Peyer's patch (tissue), 4 donors: Measurements from ENCODE around the gene DNAJC17. TPM values are rescaled to one million over a fixed set of nuclear protein-coding genes. Genes with fewer than 3 reads are reported as not detected.
A peak's percentile ranks its signal among the peaks of the same experiment; 100 is the strongest.

Experiments
- DNase-seq, 3 donors: peaks; one replicate each; pipeline ENCODE4 v3.0.0-alpha.2; 2017 to 2019
- H3K27ac ChIP-seq, 4 donors: fragments of 200-600 bp; sonication (generic); one replicate each; pipeline ENCODE4 v1.5.1; 2016 to 2019
- H3K27me3 ChIP-seq, 2 donors: fragments of 200-600 bp; sonication (generic); one replicate each; pipeline ENCODE4 v1.5.1; 2019
- H3K36me3 ChIP-seq, 3 donors: fragments of 200-600 bp; sonication (generic); one replicate each; pipeline ENCODE4 v1.5.1; 2016 to 2019
- H3K4me1 ChIP-seq, 4 donors: fragments of 200-600 bp; sonication (generic); one replicate each; pipeline ENCODE4 v1.5.1; 2016 to 2019
- H3K4me3 ChIP-seq, 4 donors: fragments of 200-600 bp; sonication (generic); 1 replicate in 3 of 4; 2 replicates in 1 of 4; pipeline ENCODE4 v1.5.1; 2016 to 2019; ENCODE audit warnings: mild to moderate bottlenecking in 1 of 4
- H3K9me3 ChIP-seq, 4 donors: fragments of 200-600 bp; sonication (generic); one replicate each; pipeline ENCODE4 v1.5.1; 2016 to 2019; ENCODE audit warnings: mild to moderate bottlenecking in 1 of 4
- CTCF ChIP-seq, 6 experiments: fragments of 450-650 bp in 4 of 6; fragments of 200-600 bp in 2 of 6; sonication (generic) in 1 of 6; IDR thresholded peaks; one replicate each; pipeline ENCODE4 v1.5.1; 2017 to 2019; ENCODE audit warnings: antibody characterized with exemption in 6 of 6, mild to moderate bottlenecking in 3 of 6, moderate library complexity in 1 of 6
- POLR2A ChIP-seq, 2 donors: fragments of 450-650 bp; IDR thresholded peaks; one replicate each; pipeline ENCODE4 v1.5.1; 2017; ENCODE audit warnings: antibody characterized with exemption in 2 of 2, mild to moderate bottlenecking in 2 of 2, moderate library complexity in 2 of 2
- total RNA-seq, 4 donors: library from RNA; depleted of rRNA; stranded (reverse); fragments of >200 nt; gene quantifications; one replicate each; pipeline ENCODE4 v1.1.0, GENCODE V29; 2016

Gene DNAJC17
- total RNA-seq, 4 donors from 2014 or later = 26.9 to 37.1 (median 32.9) TPM

- H3K36me3 ChIP-seq = peaks cover 0 to 15% (median 0%) of the 10 kb centered on the region in 3 donors
- H3K9me3 ChIP-seq = no peaks in the 10 kb centered on the region
- H3K4me1 ChIP-seq = peaks cover 0 to 46% (median 11%) of the 10 kb centered on the region in 4 donors
- no peaks in the 10 kb centered on the region for H3K27me3 ChIP-seq
- peak overlapping the region; percentile 70 to 94 (median 90) for H3K4me3 ChIP-seq
- no peak for DNase-seq
- peak overlapping the region; percentile 91 to 97 (median 96) for H3K27ac ChIP-seq
- TF ChIP-seq POLR2A (IDR thresholded peaks at IDR 0.05) (no peak), CTCF (IDR thresholded peaks at IDR 0.05) (no peak)
These were observed 623 bp downstream of the DNAJC17 start for GRCh38 chr15:40806672-40807027.

GRCh38 chr15:40803688-40804087, 3.6 kb downstream of the DNAJC17 start:
- H3K4me3 ChIP-seq = no peak overlapping the region
- TF ChIP-seq POLR2A (IDR thresholded peaks at IDR 0.05) (no peak), CTCF (IDR thresholded peaks at IDR 0.05) (peak in 1 of 6 experiments; percentile 9)
- H3K27me3 ChIP-seq = no peaks in the 10 kb centered on the region
- H3K9me3 ChIP-seq = no peaks in the 10 kb centered on the region
- peaks cover 0 to 5% (median 0%) of the 10 kb centered on the region in 3 donors for H3K36me3 ChIP-seq
- peaks cover 0 to 40% (median 10%) of the 10 kb centered on the region in 4 donors for H3K4me1 ChIP-seq
- H3K27ac ChIP-seq = no peak overlapping the region
- no peak for DNase-seq

- peaks cover 0 to 38% (median 7%) of the 10 kb centered on the region in 4 donors for H3K4me1 ChIP-seq
- peaks cover 0 to 5% (median 0%) of the 10 kb centered on the region in 3 donors for H3K36me3 ChIP-seq
- H3K27me3 ChIP-seq = no peaks in the 10 kb centered on the region
- H3K27ac ChIP-seq = no peak overlapping the region
- H3K9me3 ChIP-seq = no peaks in the 10 kb centered on the region
- DNase-seq = no peak
- no peak overlapping the region for H3K4me3 ChIP-seq
- no peak for TF ChIP-seq CTCF (IDR thresholded peaks at IDR 0.05)
These were observed 4.2 kb downstream of the DNAJC17 start for GRCh38 chr15:40803076-40803475.

GRCh38 chr15:40799523-40799922, 7.8 kb downstream of the DNAJC17 start:
- no peak for DNase-seq
- Histone ChIP-seq H3K9me3 (no peaks in the 10 kb centered on the region), H3K36me3 (peaks cover 0 to 5% (median 0%) of the 10 kb centered on the region in 3 donors), H3K27ac (no peak overlapping the region), H3K4me1 (peaks cover 0 to 32% (median 2%) of the 10 kb centered on the region in 4 donors), H3K4me3 (no peak overlapping the region), H3K27me3 (no peaks in the 10 kb centered on the region)
- TF ChIP-seq POLR2A (IDR thresholded peaks at IDR 0.05) (no peak), CTCF (IDR thresholded peaks at IDR 0.05) (no peak)

GRCh38 chr15:40796512-40796911, 10.8 kb downstream of the DNAJC17 start:
- Histone ChIP-seq H3K27ac (no peak overlapping the region), H3K27me3 (no peaks in the 10 kb centered on the region), H3K4me3 (no peak overlapping the region), H3K4me1 (peaks cover 0 to 25% (median 2%) of the 10 kb centered on the region in 4 donors), H3K9me3 (no peaks in the 10 kb centered on the region), H3K36me3 (peaks cover 0 to 5% (median 0%) of the 10 kb centered on the region in 3 donors)
- DNase-seq = no peak
- TF ChIP-seq POLR2A (IDR thresholded peaks at IDR 0.05) = no peak

GRCh38 chr15:40796041-40796440, 11.2 kb downstream of the DNAJC17 start:
- Histone ChIP-seq H3K4me1 (peaks cover 0 to 25% (median 2%) of the 10 kb centered on the region in 4 donors), H3K36me3 (peaks cover 0 to 3% (median 0%) of the 10 kb centered on the region in 3 donors), H3K4me3 (no peak overlapping the region), H3K27ac (peak overlapping the region in 1 of 4 donors; percentile 40), H3K27me3 (no peaks in the 10 kb centered on the region), H3K9me3 (no peaks in the 10 kb centered on the region)
- TF ChIP-seq POLR2A (IDR thresholded peaks at IDR 0.05) (no peak), CTCF (IDR thresholded peaks at IDR 0.05) (no peak)
- DNase-seq = no peak
